ENCODE results near the gene COL23A1. TPM values are rescaled to one million over a fixed set of nuclear protein-coding genes. Genes with fewer than 3 reads are reported as not detected.

Gene COL23A1
- total RNA-seq, 1 experiment from 2014 or later, result 15.0 TPM

GRCh38 chr5:178553517-178553916 is 36.7 kb downstream of the COL23A1 start:
- H3K27me3 Mint-ChIP-seq (ENCODE audit: low read depth), result no peaks in the 10 kb centered on the region
- POLR2A ChIA-PET, result no interaction called here
- TF ChIP-seq ZNF512 (CRISPR knock-in tag; IDR thresholded peaks at IDR 0.05; ENCODE audit: borderline replicate concordance), result no peak
- CTCF ChIA-PET, result interaction anchor here (0.6 to 5.2 kb wide), 6 partner anchors 36 to 273 kb away, joined by 3 to 55 read pairs (median 6); partner anchors contain the start of gene COL23A1
- H3K9me3 Mint-ChIP-seq, result no peaks in the 10 kb centered on the region
- no peak for ATAC-seq
- H3K36me3 Mint-ChIP-seq, result no peaks in the 10 kb centered on the region
- no peak overlapping the region for H3K4me3 Mint-ChIP-seq
- H3K27ac Mint-ChIP-seq, result no peak overlapping the region
- peaks cover 45% of the 10 kb centered on the region for H3K4me1 Mint-ChIP-seq
- DNase-seq (ENCODE audit: low spot score), result no peak

GRCh38 chr5:178551468-178551867 is 38.7 kb downstream of the COL23A1 start:
- Mint-ChIP-seq H3K36me3 (no peaks in the 10 kb centered on the region), H3K4me3 (no peak overlapping the region), H3K4me1 (peaks cover 51% of the 10 kb centered on the region), H3K9me3 (no peaks in the 10 kb centered on the region), H3K27me3 (ENCODE audit: low read depth) (no peaks in the 10 kb centered on the region), H3K27ac (no peak overlapping the region)
- ATAC-seq (no peak), DNase-seq (ENCODE audit: low spot score) (no peak)
- TF ChIP-seq ZNF425 (CRISPR knock-in tag; conservative IDR thresholded peaks at IDR 0.05) (no peak), GABPB1 (CRISPR knock-in tag; IDR thresholded peaks at IDR 0.05) (no peak), MXD4 (CRISPR knock-in tag; IDR thresholded peaks at IDR 0.05; ENCODE audit: borderline replicate concordance) (no peak), ZBTB43 (CRISPR knock-in tag; IDR thresholded peaks at IDR 0.05) (no peak), ZNF121 (CRISPR knock-in tag; IDR thresholded peaks at IDR 0.05) (no peak), SP1 (CRISPR knock-in tag; conservative IDR thresholded peaks at IDR 0.05) (no peak), E2F4 (CRISPR knock-in tag; IDR thresholded peaks at IDR 0.05; ENCODE audit: borderline replicate concordance, low read depth) (no peak), ZNF512 (CRISPR knock-in tag; IDR thresholded peaks at IDR 0.05; ENCODE audit: borderline replicate concordance) (no peak), CBFB (CRISPR knock-in tag; IDR thresholded peaks at IDR 0.05; ENCODE audit: low read depth) (no peak), CREB1 (CRISPR knock-in tag; IDR thresholded peaks at IDR 0.05) (no peak), PRRX2 (CRISPR knock-in tag; IDR thresholded peaks at IDR 0.05) (no peak)
- CTCF ChIA-PET, result interaction anchor here (1.0 to 5.2 kb wide), 6 partner anchors 24 to 270 kb away, joined by 3 to 55 read pairs (median 6); partner anchors contain the start of gene COL23A1
- POLR2A ChIA-PET, result no interaction called here

- Mint-ChIP-seq H3K9me3 (no peaks in the 10 kb centered on the region), H3K4me3 (no peak overlapping the region), H3K36me3 (no peaks in the 10 kb centered on the region), H3K27ac (no peak overlapping the region), H3K4me1 (peaks cover 54% of the 10 kb centered on the region), H3K27me3 (ENCODE audit: low read depth) (no peaks in the 10 kb centered on the region)
- no peak for ATAC-seq
- ChIA-PET POLR2A (no interaction called here), CTCF (interaction anchor here (1.0 to 5.2 kb wide), 4 partner anchors 24 to 133 kb away, joined by 3 to 55 read pairs (median 4); partner anchors contain the start of gene COL23A1)
- TF ChIP-seq AR (CRISPR knock-in tag; IDR thresholded peaks at IDR 0.05), result no peak
- TF ChIP-seq CREM (CRISPR knock-in tag; IDR thresholded peaks at IDR 0.05), result no peak
- TF ChIP-seq HMGA2 (CRISPR knock-in tag; IDR thresholded peaks at IDR 0.05), result peak; percentile 79; the same call in 1 of the 2 replicates
- no peak for TF ChIP-seq SMAD3 (CRISPR knock-in tag; IDR thresholded peaks at IDR 0.05; ENCODE audit: borderline replicate concordance)
- TF ChIP-seq AFF4 (CRISPR knock-in tag; IDR thresholded peaks at IDR 0.05; ENCODE audit: borderline replicate concordance), result no peak
- no peak for TF ChIP-seq CREB1 (CRISPR knock-in tag; IDR thresholded peaks at IDR 0.05)
- TF ChIP-seq ELF4 (CRISPR knock-in tag; IDR thresholded peaks at IDR 0.05; ENCODE audit: low read depth), result no peak
- no peak for DNase-seq (ENCODE audit: low spot score)
Measured at GRCh38 chr5:178551059-178551458, 39.1 kb downstream of the COL23A1 start.
